ENCODE data around the gene TIGD3. TPM values are rescaled to one million over a fixed set of nuclear protein-coding genes. Genes with fewer than 3 reads are reported as not detected.

TIGD3 gene
- total RNA-seq, 6 experiments from 2014 or later, result 0.10 to 0.28 (median 0.20) TPM; not detected in 3

DNA sequence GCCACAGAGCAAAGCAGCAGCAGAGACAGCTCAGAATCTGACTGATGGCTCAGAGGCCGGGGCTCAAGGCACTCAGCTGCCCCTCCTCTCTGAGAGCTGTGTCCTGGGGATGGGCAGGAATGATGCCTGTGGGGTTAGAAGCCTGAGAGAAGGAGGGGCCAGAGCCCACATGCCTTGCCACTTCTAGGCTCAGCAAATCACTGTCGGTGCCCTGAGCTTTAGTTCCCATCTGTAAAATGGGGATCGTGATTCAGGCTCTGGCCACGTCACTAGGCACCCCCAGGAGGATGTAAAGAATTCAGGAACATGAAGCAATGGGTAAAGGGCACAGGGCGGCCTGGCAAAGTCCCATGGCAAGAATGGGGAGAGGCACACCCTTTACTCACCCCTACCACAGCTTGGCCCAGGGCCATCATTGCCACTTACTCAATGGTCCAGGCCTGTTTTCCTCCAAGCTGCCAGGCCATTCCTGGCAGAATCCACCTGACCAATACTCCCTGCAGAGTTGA, 43.3 kb upstream of the TIGD3 start:
- DNase-seq (no peak), ATAC-seq (no peak)
- intact Hi-C loops (cut with DNase I), result no loop called here
- TF ChIP-seq POLR2A (IDR thresholded peaks at IDR 0.05), result no peak
- no peak for TF ChIP-seq CTCF (IDR thresholded peaks at IDR 0.05)
- Histone ChIP-seq H3K27me3 (no peaks in the 10 kb centered on the region), H3K4me3 (no peak overlapping the region), H3K36me3 (no peaks in the 10 kb centered on the region), H3K4me1 (peaks cover 0 to 21% (median 4%) of the 10 kb centered on the region in 4 donors), H3K27ac (no peak overlapping the region), H3K9me3 (no peaks in the 10 kb centered on the region)
- 100% methylated on average over 1 of the region's 5 CpGs for WGBS (ENCODE audit: insufficient coverage, low coverage, low lambda C conversion rate, missing lambda C conversion rate)

DNA sequence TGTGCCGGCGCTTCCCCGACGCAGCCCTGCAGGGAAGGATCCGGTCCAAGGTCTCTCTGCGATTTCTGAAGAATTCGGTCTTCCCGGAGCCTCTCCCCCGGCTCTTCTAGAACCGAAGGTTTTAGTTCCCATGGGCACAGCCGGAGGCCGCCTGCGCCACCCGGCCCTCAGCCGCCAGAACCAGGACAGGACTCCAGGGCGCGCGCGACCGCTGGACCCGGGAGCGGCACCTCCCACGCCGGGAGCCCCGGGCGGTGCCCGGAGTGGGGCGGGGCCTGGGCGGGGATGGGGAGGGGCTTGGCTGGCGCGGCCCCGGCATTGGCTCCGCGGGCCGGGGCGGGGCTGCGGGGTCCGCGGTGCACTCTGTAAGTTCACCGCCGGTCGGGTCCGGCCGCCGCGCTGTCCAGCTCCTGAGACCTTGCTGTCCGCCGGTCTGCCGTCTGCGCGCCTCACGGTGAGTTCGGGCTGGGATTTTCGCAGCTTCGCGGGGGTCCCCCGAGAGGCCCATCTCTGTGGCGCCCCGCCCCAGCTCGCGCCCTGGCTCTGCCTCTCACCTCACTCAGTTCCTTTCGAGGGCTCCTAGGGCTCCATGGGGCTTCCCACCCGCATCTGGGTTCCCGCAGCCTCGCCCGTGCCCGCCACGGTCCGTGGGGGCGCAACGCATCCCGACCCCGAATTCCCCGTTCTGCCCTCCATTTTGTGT, 39.9 kb upstream of the TIGD3 start, which contains the start of gene CDC42EP2:
CDC42EP2 (plus strand) TSS at position 366 of the 703 bp plus-strand sequence. CDS start 6,033 bp downstream, outside the sequence.
- Histone ChIP-seq H3K27ac (peak within 1 kb of the TSS; percentile 74 to 76 (median 75)), H3K4me1 (peaks cover 0 to 6% (median 0%) of the 10 kb centered on the region in 4 donors), H3K9me3 (no peaks in the 10 kb centered on the region), H3K27me3 (no peaks in the 10 kb centered on the region), H3K36me3 (no peaks in the 10 kb centered on the region), H3K4me3 (peak within 1 kb of the TSS; percentile 46 to 84 (median 84))
- intact Hi-C loops (cut with DNase I), result loop anchor here (5.0 kb wide), 1 partner anchor 42 kb away; no protein-coding TSS in a partner anchor
- ATAC-seq (peak; percentile 91 to 97 (median 94)), DNase-seq (peak; percentile 94 to 95 (median 94))
- 0% methylated on average over 12 of the region's 74 CpGs for WGBS (ENCODE audit: insufficient coverage, low coverage, low lambda C conversion rate, missing lambda C conversion rate)
- TF ChIP-seq POLR2A (IDR thresholded peaks at IDR 0.05), result peak; percentile 68
- no peak for TF ChIP-seq CTCF (IDR thresholded peaks at IDR 0.05)

DNA sequence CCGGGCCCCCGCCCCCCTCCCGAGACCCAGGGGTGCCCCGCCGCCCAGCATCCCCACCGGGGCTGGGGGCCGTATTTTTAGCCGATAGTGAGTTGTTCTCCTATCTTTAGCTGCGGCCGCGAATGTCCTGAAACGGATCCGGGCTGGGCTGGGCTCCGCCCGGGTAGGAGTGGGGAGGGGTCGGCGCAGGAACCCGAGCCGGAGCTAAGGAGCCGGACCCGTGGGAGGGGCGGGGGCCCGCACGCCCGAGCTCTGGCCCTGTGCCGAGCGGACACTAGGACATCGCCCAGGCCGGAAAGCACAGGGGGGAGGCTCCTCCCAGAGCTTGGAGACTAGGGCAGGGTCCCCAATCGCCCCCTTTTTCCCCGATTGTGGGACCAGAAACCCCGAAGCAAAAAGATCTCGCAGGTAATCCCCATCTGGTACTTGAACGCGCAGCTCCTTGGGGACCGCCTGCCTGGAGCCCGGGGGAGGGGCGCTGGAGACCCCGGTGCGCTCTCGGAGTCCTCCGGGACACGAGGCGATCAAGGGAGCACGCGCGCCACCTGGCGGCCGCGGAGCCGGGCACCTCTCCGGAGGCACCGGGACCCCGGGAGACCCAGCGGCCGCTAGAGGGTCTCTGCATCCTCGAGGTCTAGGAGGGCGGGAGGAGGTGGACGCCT, 39.2 kb upstream of the TIGD3 start:
- Histone ChIP-seq H3K27me3 (no peaks in the 10 kb centered on the region), H3K27ac (peak overlapping the region; percentile 74 to 76 (median 75)), H3K4me1 (peaks cover 0 to 10% (median 0%) of the 10 kb centered on the region in 4 donors), H3K9me3 (no peaks in the 10 kb centered on the region), H3K4me3 (peak overlapping the region; percentile 46 to 84 (median 84)), H3K36me3 (no peaks in the 10 kb centered on the region)
- TF ChIP-seq CTCF (IDR thresholded peaks at IDR 0.05) (peak; percentile 92 to 97 (median 96)), POLR2A (IDR thresholded peaks at IDR 0.05) (no peak)
- DNase-seq (peak; percentile 83 to 87 (median 84)), ATAC-seq (peak; percentile 60 to 67 (median 62))
- WGBS (ENCODE audit: insufficient coverage, low coverage, low lambda C conversion rate, missing lambda C conversion rate), result 0% methylated on average over 1 of the region's 59 CpGs
- intact Hi-C loops (cut with DNase I), result loop anchor here (5.0 kb wide), 1 partner anchor 43 kb away; no protein-coding TSS in a partner anchor

DNA sequence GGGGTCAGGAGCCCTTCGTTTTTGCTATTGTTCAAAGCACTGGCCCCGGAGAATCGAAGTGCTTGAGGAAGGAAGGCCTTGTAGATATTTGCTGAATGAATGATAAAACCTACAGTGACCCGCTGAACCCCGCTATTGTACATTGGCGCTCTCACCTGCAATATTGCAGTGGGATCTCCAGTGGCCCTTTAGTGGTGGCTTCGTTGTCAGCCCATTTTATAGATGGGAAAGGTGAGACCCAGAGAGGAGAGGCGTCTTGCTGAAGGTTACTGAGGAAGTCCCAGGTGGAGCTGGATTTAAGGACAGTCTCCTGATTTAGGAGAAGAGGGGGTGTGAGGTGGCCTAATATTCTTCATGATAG, 38.7 kb upstream of the TIGD3 start:
- intact Hi-C loops (cut with DNase I), result loop anchor here (5.0 kb wide), 1 partner anchor 44 kb away; no protein-coding TSS in a partner anchor
- H3K27ac ChIP-seq, result peak overlapping the region; percentile 74 to 76 (median 75)
- 17% methylated on average over 6 of the region's 8 CpGs for WGBS (ENCODE audit: insufficient coverage, low coverage, low lambda C conversion rate, missing lambda C conversion rate)

More for the DNA sequence above, 38.7 kb upstream of the TIGD3 start:
- TF ChIP-seq CTCF (IDR thresholded peaks at IDR 0.05) (peak in 1 of 4 donors; percentile 3), POLR2A (IDR thresholded peaks at IDR 0.05) (no peak)
- no peaks in the 10 kb centered on the region for H3K27me3 ChIP-seq
- no peak for DNase-seq
- H3K36me3 ChIP-seq, result no peaks in the 10 kb centered on the region
- ATAC-seq, result no peak
- peak overlapping the region; percentile 46 to 84 (median 84) for H3K4me3 ChIP-seq
- no peaks in the 10 kb centered on the region for H3K9me3 ChIP-seq
- peaks cover 0 to 15% (median 0%) of the 10 kb centered on the region in 4 donors for H3K4me1 ChIP-seq

Measured in right lobe of liver (tissue), 6 donors.